Middle frontal gyrus (tissue), 1 donor: Measurements from ENCODE around the gene HMGN1.

ENCODE experiments used
- DNase-seq: peaks from one replicate; pipeline ENCODE4 v3.0.0-alpha.2; 2015; ENCODE audit warnings: low spot score; ENCODE audit errors: extremely low spot score

The HMGN1 gene

DNA sequence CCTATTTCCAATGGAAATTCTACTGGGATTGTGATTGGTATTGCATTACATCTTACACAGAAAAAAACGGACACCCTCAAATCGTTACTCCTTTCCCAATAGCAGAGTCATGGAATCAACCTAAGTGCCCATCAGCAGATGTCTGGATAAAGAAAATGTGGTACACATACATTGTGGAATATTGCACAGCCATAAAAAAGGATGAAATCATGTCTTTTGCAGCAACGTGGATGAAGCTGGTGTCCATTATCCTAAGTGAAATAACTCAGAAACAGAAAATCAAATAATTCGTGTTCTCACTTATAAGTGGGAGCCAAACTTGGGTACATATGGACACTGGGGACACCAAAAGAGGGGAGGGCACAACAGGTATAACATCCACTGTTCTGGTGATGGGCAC, 14.3 kb downstream of the HMGN1 start:
- no peak for DNase-seq

DNA sequence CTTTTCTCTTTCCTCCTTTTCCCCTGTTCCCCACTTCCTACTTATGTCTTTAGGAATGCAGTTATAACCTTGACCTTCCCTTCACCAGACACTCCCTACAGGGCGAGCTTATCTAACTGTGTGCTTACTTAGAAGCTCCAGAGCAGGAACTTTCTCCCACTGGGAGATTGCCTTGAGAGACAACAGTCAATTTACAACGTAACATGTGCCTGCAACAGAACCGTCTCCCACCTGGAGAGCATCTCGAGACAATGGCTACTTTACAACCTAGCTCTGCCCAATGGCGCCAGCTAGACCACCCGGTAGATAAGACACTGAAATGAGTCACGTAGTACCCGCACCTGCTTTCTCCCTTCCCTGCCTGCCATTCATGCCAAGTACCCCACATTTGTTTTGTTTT, 16.7 kb downstream of the HMGN1 start:
- no peak for DNase-seq

DNA sequence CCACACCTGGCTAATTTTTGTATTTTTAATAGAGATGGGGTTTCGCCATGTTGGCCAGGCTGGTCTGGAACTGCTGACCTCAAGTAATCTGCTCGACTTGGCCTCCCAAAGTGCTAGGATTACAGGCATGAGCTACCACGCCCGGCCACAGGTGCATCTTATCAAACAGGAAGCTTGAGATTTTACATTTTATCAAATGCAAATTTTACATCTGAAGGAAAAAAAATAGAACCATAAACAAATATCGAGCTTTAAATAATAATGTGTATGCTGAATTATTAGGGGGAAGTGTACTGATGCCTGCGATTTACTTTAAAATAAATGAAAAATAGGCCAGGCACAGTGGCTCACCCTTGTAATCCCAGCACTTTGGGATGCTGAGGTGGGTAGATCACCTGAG, 18.9 kb downstream of the HMGN1 start:
- no peak for DNase-seq

DNA sequence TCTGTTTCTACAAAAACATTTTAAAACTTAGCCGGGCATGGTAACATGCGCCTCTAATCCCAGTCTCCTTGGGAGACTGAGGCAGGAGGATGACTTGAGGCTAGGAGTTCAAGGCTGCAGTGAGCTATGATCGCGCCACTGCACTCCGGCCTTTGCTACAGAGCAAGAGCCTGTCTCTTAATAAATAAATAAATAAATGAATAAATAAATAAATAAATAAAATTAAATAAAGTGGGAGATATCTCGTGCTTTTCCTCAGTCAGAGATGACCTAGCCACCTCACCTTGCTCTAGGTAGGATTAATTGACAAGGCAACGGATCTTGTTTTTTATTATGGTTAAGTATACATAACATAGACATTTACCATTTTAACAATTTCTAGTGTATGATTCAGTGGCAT, 21.2 kb downstream of the HMGN1 start:
- no peak for DNase-seq

DNA sequence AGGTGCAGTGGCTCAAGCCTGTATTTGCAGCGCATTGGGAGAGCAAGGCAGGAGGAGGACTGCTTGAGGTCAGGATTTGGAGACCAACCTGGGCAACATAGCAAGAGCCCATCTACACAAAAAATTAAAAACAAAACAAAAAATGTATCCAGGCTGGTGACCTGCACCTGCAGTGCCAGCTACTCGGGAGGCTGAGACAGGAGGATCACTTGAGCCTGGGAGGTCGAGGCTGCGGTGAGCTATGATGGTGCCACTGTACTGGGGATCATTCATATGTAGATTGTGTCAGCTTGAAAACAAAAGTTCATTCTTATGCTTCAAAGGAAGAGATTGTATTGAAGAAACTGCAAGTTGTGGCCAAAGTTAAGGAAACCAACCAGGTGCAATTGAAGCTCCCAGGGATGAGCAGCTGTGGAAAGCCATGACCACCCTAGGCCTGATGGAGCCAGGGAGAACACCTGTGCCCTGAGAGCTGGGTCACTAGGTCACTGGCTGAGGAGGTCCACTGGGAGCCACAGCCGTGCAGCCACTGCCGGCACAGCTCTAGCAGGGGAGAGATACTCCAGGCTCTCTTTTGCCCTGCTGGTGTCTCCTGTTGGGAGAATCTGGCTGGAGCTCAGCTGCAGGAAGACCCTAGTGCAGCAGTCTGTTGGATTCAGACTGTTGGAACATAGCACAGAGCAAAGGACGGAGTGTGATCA, 22.1 kb downstream of the HMGN1 start:
- no peak for DNase-seq

DNA sequence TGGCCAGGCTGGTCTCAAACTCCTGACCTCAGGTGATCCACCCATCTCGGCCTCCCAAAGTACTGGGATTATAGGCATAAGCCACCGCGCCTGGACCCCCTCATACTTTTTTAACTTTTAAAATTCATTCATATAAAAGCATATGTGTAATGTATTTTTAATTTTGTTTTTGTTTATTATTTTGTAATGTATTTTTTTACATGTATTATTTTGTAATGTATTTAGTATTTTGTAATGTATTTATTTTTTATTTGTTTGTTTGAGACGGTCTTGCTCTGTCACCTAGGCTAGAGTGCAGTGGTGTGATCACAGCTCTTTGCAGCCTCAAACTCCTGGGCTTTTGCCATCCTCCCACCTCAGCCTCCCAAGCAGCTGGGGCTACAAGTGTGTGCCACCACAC, 23.4 kb downstream of the HMGN1 start:
- no peak for DNase-seq

DNA sequence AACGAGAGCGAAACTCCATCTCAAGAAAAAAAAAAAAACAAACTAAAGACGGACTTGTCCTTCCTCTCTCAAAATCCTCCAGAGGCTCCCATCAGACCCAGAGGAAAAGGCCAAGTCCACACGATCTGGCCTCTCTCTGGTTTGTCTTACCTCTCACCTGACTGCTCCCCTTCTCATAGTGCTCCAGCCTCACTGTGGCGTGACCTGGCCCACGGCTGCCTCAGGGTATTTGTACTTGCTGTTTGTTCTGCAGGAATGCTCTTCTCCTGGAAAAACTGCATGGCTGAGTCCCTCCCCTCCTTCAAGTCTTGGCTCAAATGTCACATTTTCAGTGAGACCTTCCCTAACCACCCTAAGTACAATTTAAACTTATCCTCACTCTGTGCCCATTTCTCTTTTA, 27.5 kb downstream of the HMGN1 start:
- DNase-seq, result no peak

DNA sequence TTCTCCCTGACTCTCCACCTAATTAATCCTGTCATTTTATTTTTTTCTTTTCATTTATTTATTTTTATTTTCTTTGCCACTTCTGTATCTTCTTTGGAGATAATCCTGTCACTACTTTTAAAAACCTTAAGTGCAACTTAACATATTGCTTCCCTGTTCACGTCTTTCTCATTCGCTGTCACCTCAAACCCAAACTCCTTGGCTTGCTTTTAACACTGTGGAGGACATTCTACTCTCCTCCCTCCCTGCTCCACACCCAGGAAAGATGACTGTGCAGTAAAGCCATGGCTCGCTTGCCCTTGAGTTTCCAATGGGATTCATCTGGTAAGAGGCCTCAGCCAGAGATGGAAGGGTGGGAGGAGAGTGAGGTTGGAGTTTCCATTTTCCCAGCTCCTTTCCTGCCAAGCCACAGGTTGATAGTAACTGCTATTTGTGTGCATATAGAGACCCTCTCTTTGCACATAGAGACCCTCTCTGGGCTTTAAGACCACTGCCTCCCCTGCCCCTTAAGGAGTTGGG, 29.0 kb downstream of the HMGN1 start:
- DNase-seq, result no peak

DNA sequence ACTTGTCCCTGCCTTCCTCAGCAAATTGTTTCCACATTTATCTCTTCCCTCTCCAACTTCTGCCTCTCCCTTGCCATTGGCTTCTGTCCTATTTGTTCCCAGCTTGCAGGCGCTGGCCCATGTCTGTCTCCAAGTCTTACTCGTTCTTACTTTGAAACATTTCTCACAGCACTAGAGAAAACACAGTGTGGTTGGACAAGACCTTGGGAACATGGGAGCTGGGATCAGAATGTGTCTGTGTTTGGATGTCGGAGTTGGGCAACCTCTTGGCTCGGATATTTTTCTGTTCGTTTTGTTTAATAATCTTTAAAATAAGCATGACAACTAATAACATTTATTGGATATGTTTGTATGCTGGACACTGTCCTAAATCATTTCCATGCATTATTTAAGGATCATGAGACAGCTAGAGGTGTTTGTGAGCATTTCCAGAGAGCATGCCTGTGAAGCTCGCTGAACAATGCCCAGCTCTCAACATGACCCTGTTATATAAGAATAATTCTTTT, 29.6 kb downstream of the HMGN1 start:
- DNase-seq, result no peak

DNA sequence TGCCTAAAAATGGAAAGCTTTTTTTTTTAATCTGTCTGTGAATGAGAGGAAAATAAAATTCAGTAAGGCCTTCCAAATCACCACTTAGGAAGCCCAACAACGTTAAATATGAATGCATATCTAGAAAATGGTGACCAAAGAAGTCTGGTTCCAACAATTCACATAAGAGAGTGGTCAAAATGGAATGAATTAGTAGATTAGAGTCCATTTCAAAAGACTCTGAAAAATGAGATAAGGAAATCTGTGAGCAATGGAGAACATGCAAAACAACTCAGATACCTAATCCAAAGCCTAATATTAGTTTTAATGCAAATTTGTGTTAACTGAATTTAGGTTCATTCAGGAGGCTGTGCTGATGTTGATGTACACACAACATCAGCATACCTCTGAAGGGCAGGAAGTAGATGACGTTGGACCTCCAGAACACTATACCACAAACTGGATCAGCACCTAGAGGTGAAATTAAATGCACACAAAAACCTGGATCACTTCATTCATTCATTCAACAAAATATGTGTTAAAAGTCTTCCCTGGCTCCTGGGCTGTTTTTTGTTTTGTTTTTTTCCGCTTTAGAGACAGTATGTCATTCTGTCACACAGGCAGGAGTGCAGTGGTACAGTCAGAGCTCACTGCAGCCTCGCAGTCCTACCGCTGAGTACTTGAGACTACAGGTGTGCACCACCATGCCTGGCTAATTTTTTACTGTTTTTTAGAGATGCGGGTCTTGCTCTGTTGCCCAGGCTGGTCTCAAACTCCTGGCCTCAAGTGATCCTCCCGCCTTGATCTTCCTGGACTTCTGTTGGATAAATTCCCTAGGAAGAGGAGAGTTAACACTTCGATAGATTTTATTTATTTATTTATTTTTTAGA, 30.6 kb downstream of the HMGN1 start:
- no peak for DNase-seq

DNA sequence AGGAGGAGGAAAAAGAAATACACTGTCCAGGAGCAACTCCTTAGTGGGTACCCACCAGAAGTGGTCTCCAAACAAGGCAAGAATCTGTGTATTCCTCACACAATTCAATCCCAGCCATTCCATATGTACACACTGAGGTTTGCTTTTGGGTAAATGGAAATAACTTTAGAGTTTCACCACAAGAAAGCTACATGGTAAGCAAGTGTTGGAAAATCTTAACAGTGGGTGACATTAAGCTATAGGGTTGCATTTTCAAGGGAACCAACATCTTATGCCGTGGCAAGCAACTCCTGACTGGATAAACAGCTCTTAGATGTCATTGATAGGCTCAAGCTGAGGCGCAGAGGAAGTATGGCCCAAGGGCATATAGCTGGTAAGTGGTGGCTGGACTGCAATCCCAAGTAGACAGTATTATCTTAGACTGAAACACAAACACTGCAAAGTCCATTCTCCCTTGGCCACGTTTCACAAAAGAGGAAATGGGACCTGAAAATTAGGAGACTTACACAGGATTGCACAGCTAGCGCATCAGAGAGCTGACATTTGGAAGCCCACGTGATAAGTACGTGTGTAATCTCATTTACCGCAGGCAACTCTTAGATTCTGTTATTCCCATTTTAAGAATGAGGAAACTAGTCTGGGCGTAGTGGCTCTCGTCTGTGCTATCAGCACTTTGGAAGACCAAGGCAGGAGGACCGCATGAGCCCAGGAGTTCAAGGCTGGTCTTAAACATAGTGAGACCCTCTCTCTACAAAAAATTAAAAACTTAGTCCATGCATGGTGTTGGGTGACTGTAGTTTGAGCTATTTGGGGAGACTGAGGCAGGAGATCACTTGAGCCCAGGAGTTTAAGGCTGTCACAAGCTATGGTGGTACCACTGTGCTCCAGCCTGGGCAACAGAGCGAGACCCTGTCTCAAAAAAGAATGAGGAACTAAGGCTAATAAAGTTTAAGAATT, 31.5 kb downstream of the HMGN1 start:
- no peak for DNase-seq

DNA sequence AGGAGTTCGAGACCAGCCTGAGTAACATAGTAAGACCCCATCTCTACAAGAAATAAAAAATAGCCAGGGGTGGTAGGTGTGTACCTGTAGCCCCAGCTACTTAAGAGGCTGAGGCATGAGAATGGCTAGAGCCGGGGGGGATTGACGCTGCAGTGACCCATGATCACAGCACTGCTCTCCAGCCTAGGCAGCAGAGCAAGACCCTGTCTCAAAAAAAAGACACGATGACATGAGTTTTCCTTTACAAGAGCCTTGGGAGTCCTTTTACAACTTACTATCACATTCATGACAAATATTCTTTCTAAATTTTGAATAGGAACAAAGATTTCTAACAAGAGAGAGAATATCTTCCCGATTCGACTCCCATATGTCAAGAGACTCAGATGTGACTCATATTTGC, 32.2 kb downstream of the HMGN1 start:
- DNase-seq, result no peak

DNA sequence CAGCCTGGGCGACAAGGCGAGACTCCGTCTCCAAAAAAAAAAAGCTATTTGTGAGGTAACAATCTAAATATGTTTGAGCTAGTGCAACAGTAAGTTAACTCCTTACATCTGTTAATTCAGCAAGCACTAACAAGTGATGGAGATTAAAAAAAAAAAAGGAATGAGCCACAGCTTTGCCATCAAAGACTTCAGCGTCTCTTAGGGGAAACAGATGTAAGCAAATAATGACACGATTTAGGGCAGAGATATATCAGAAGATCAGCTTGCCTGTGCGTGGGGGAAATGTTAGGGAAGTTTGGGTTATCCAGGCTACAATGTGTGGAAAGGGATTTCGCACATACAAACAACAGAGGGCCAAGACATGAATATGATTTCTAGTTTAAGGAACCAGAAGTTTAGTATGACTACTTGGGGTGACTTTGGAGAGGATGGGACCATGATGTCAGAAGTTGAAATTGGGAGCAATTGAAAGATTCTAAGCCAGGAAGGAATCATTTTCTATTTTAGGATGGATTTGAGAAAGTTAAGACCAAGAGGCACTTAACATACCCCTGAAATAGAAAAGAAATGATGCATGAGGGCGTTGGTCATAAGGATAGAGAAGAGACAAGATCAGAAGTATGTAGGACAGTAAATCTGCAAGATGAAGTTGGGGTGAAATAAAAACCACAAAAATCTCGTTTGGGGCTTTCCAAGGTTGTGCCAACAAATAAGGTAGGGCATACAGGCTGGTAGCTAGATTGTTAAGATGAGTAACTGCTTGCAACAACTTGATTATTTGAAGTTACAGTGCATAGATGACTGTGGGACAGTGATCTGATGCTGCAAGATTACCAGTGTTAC, 33.1 kb downstream of the HMGN1 start:
- no peak for DNase-seq

DNA sequence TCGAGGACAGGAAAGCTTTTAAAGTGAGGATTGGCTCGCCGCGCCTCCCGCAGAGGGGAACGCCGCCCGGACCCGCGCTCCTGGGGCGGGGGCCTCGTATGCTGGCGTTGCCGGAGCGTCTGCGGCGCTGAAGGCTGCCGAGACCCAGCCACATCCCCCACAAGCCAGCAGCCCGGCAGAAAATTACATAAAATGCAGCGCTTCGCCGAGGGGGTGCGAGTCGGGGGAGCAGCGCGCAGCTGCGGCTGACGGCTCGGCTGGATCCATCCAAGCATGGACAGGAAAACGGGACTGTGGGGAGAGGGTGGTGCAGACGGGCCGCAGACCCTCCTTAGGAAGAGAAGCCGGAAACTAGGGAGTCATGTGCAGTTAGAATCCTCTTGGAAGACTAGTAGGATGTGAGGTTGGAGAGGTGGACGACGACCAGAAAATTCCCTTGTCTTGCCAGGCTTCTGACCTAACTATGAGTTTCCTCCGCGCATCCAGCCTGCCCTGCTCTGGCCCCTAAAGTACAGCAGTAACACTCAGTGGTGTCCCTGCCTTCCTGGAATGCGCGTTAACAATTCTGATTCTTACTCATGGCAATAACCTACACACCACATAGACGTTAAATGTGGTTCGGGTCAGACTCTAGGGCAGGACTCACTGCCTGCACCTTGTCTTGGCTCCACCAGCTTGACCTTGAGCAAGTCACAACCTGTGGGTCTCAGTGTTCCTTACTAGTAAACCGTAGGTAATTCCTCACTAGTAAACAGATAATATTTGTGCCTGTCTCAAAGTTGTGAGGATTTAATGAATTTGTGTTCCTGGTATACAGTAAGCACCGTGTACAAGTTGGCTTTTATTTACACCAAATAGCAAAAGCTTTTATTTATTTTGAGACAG, 34.5 kb downstream of the HMGN1 start:
- peak; percentile 41 for DNase-seq

DNA sequence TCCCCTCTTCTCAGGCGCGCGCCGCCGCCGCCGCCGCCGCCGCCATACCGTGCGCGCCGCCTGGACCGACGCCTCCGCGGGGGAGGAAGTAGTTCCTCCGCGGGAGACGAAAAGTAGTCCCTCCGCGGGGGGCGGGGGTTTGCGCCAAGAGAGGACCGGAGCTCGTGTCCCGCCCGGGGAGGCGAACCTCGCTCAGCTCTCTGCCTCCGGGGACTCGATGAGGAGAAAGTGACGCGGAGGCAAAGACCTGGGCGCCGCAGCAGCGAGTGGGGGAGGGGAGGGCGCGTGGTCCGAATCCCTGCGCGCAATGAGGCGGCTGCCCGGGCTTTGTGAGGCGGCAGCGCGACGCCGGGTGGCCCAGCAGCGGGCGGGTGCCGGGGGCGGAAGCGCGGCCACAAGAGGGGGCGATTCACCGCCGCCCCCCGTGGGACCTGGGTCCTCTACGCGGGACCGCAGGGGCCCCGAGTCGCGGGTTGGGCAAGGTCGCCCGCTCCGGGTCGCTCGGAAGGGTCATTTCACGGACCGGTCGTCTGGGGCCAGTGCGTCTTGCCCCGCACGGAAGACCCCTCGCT, 35.2 kb downstream of the HMGN1 start, which contains the start of gene BRWD1:
TSS of gene BRWD1 (minus strand) at position 62 of the 572 bp plus-strand sequence. CDS start 141 bp downstream, outside the sequence.
- peak; percentile 70 for DNase-seq

DNA sequence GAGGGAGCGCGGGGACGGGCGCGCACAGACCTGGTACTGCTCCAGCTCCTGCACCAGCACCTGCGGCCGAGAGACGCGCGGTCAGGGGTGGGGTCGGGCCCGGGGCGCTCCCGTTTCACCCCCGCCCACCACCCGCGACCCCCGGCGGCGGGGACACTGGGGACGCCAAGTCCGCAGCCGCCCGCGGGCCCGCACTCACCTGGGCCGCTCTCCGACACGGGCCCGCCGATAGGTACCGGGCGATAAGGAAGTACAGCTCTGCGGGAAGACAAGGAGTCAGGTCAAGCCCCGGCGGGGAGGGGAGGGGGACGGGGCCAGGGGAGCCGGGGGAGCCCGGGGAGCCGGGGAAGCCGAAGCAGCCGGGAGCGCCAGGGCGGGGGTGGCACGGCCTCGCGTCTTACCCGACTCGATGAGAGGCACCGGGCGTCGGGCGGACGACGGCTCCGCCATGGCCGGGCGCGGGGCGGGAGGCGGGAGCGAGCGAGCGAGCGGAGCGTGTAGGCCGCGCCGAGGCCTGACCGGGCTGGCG, 35.8 kb downstream of the HMGN1 start:
- DNase-seq, result no peak

DNA sequence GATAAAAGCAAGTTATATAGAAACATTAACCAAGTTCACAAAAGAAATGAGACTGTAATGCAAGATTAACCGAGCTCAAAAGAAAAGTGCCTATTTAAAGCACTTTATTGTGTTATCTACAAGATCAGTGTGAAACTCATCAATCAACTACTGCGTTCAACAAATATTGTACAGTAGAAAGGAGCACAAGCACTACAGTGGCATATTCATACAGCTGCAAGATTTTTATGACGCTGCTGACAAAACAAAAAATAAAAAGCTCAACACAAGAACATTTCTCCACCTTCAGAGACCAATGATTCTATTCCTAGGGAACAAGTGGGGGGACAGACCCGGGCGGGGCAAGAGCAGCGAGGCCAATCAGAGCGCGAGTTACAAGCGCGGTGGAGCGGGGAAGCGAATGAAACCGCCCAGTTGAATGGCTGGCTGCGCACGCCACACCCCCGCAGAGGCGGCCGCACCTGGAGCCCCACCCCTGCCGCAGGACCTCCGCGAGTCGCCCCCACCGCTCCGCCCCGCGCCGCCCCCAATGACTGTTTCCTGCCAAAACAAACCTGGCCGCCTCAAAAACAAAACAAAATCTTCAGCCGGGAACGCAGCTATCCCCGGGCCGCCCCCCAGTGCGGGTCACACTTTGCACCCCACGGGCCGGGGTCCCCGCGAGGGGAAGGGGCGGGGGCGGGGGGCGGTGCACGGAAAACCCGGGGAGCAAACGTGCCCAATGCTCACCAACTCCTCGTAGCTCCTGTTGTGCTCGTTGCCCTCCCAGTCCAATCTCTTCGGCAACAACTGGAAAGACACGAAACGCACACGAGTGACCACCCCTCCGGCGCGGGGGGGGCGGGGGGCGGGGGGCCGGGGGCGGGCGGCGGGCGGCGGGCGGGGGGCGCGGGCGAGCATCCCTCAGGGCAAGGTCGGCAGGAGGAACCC, 36.5 kb downstream of the HMGN1 start:
- DNase-seq, result peak; percentile 86
